ENCODE measurements around the gene CDCP1.

Gene CDCP1

DNA sequence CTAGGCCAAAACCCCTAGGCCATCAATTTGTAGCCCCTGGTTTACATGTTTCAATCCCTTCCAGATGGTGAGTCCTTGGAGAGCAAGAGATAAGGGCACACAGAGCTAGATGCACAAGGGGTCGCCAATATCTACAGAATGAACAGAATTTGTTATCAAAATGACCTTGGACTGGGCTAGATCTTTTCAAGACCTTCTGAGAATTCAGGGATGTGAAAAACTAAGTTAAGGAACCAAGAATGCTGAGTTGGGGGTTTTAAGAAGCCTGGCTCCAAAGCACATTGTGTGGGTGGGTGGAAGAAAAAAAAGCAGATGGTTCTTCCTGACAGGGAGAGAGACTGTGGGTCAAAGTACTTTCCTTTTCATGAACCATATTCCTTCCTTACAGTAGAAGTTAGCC, 10.2 kb downstream of the CDCP1 start:
- peaks cover 1% of the 10 kb centered on the region for H3K4me1 Mint-ChIP-seq
- no peaks in the 10 kb centered on the region for H3K36me3 Mint-ChIP-seq (ENCODE audit: low read depth)
- H3K27me3 Mint-ChIP-seq = peaks cover 17% of the 10 kb centered on the region
- no peak overlapping the region for H3K4me3 Mint-ChIP-seq
- DNase-seq = no peak
- ATAC-seq = no peak
- no peaks in the 10 kb centered on the region for H3K9me3 Mint-ChIP-seq
- H3K27ac Mint-ChIP-seq = no peak overlapping the region

DNA sequence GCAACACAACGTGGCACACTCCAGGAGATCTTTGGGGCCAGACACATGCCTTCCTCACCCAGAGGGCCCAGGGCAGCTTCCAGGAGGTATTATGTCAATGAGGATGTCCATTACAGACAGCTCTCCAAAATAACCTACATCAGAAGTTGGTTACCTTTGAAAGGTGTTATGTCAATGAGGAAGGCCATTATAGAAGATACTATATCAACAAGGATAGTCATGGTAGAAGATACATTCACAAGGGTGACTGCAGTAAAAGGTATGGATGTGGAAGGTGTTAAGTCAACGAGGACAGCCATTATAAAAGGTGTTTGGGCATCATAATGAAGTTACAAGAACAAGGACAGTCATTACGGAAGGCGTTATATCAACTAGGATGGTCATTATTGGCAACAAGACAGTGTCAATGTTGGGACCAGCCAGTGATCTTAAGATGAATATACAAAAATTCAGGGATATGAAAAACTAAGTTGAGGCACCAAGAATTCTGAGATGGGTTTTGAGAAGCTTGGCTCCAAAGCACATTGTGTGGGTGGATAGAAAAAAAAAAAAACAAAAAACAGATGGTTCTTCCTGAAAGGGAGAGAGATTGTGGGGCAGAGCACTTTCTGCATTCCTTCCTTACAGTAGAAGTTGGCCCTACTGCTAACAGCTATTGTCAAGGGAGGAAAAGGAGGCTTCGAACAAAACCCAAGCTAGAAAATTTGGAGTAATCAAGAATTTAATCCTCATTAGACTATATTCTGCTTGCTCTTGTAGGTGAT, 11.2 kb downstream of the CDCP1 start:
- H3K4me1 Mint-ChIP-seq = peaks cover 1% of the 10 kb centered on the region
- no peaks in the 10 kb centered on the region for H3K9me3 Mint-ChIP-seq
- DNase-seq (no peak), ATAC-seq (no peak)
- H3K27ac Mint-ChIP-seq = no peak overlapping the region
- H3K36me3 Mint-ChIP-seq (ENCODE audit: low read depth) = no peaks in the 10 kb centered on the region
- H3K4me3 Mint-ChIP-seq = no peak overlapping the region
- H3K27me3 Mint-ChIP-seq = peaks cover 14% of the 10 kb centered on the region

DNA sequence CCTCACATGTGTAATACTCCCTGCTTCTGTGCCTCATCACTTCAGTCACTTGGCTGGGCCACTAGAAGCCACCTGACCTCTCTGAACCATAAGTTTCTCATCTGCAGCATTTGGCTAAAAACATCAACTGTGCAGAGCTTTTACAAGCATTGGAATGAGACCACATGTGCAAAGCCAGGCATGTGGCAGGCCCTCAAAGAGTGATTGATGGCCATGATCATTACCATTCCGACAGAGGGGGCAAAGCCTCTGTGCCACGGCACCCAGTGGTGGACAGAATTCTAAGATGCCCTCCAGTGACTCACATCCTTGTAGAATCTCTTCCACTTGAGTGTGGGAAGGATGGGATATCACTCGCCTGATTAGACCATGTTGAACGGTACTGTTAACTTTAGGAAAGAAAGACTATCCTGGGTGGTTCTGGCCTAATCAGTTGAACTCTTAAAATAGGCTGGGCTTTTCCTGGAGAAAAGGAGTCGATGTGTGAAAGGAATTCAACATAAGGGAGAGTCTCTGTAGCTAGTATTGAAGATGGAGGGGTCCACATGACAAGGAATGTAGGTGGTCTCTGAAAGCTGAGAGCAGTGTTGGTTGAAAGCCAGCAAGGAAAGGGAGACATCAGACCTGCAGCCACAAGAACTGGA, 13.5 kb downstream of the CDCP1 start:
- no peak for ATAC-seq
- H3K36me3 Mint-ChIP-seq (ENCODE audit: low read depth) = no peaks in the 10 kb centered on the region
- no peak overlapping the region for H3K4me3 Mint-ChIP-seq
- H3K9me3 Mint-ChIP-seq = no peaks in the 10 kb centered on the region
- H3K27me3 Mint-ChIP-seq = peaks cover 9% of the 10 kb centered on the region
- DNase-seq = no peak
- H3K27ac Mint-ChIP-seq = no peak overlapping the region
- H3K4me1 Mint-ChIP-seq = peaks cover 1% of the 10 kb centered on the region

DNA sequence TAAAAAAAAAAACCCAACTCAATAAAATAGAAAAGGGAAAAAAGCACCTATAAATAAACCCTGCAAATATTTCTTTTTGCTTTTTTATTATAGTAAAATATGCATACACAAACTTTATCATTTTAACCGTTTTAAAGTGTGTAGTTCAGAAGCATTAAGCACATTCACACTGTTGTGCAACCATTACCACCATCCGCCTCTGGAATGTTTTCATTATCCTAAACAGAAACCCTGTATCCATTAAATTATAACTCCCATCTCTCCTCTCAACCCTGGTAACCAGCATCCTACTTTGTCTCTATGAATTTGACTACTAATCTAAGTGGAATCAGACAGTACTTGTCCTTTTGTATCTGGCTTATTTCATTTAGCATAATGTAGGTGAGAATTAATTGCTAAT, 15.0 kb downstream of the CDCP1 start:
- Mint-ChIP-seq H3K27me3 (peaks cover 7% of the 10 kb centered on the region), H3K4me1 (peaks cover 1% of the 10 kb centered on the region), H3K4me3 (no peak overlapping the region), H3K27ac (no peak overlapping the region), H3K36me3 (ENCODE audit: low read depth) (no peaks in the 10 kb centered on the region), H3K9me3 (no peaks in the 10 kb centered on the region)
- no peak for ATAC-seq
- DNase-seq = no peak

DNA sequence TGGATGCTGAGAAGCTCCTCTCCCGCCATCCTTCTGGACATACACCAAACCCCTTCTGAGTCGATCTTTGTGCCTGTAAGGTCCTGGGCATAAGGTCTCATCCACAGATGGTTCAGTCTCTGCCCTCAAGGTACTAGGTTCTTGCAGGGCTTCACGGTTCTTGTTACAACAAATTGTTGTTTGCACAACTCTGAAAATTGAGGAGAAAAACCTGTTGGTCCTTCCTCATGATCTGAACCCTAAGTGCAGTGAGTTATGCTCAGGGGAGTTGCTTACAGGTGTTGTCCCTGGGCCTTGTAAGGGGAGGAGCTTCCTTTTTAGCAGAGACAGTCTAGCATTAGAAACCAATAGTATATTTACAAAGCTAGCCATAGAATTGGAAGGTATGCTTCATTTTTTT, 15.7 kb downstream of the CDCP1 start:
- Mint-ChIP-seq H3K9me3 (no peaks in the 10 kb centered on the region), H3K4me1 (no peaks in the 10 kb centered on the region), H3K27ac (no peak overlapping the region), H3K4me3 (no peak overlapping the region), H3K36me3 (ENCODE audit: low read depth) (no peaks in the 10 kb centered on the region), H3K27me3 (peaks cover 7% of the 10 kb centered on the region)
- ATAC-seq (no peak), DNase-seq (no peak)

DNA sequence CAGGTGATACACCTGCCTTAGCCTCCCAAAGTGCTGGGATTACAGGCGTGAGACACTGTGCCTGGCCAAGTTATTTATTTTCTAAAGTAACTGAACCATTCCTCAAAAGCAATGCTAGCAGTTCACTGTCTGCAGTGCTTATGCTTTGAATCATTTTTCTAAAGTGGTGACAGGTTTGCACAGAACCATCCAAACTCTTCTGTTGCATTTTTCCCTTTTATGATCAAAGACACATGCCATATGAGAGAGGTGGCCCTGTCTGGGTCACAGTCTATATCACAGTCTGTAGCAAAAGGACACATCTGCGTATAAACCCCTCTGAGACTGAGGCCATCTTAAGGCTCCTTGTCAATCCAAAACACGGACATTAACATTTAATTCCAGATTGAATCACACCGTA, 17.2 kb downstream of the CDCP1 start:
- Mint-ChIP-seq H3K4me3 (no peak overlapping the region), H3K27ac (no peak overlapping the region), H3K4me1 (peaks cover 4% of the 10 kb centered on the region), H3K27me3 (peaks cover 10% of the 10 kb centered on the region), H3K9me3 (no peaks in the 10 kb centered on the region), H3K36me3 (ENCODE audit: low read depth) (no peaks in the 10 kb centered on the region)
- DNase-seq (no peak), ATAC-seq (no peak)

DNA sequence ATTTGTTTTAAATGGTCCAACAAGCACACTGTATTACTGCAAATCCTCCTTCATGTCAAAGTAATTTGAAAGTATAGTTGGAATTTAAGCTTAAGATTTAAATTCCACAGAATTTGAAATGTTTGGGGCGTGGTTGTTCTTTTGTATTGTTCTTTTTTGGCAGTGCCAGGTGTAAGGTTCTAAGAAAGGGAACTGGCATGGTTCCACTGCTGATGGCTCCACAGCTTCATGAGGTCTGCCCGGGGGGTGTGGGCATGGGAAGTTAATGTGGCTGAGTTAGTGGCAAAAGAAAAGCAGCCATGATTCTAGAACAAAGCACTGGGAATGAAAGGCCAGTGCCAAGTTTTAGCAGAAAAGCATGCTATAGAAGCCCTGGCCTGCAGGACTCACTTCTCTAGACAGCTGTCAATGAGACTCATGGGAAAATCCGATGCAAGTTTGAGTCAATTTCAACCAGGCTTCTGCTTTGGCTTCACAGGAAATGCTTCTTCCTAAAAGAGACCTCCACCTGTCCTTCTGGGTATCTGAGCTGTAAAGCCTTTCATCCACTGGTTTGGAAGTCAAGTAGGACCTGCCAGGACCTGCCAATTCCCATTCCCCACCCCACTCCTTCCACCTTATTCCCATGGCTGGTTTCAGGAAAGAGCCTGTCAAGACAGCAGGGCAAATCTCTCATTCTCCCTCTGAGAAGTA, 18.9 kb downstream of the CDCP1 start:
- Mint-ChIP-seq H3K27me3 (peaks cover 12% of the 10 kb centered on the region), H3K4me3 (no peak overlapping the region), H3K36me3 (ENCODE audit: low read depth) (no peaks in the 10 kb centered on the region), H3K27ac (no peak overlapping the region), H3K9me3 (no peaks in the 10 kb centered on the region), H3K4me1 (peaks cover 16% of the 10 kb centered on the region)
- no peak for DNase-seq
- ATAC-seq = no peak

DNA sequence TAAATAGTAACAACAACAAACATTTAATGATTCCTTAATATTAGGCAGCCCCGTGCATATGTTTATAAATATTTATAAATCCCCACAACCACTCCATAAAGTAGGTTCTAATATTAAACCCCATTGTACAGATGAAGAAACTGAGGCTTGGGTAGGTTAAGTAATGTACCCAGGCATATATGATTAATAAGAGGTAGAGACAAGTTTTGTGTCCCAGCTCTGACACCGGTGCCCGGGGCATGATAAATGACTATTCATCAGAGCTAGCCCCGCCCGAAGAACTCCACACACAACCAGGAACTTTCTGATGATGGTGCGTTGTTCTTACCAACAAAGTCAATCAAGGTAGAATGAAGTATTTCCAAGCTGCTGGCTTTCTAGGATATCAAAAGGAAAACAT, 19.4 kb downstream of the CDCP1 start:
- peaks cover 12% of the 10 kb centered on the region for H3K27me3 Mint-ChIP-seq
- no peak overlapping the region for H3K27ac Mint-ChIP-seq
- no peak for DNase-seq
- no peaks in the 10 kb centered on the region for H3K9me3 Mint-ChIP-seq
- no peak for ATAC-seq
- no peaks in the 10 kb centered on the region for H3K36me3 Mint-ChIP-seq (ENCODE audit: low read depth)
- H3K4me3 Mint-ChIP-seq = no peak overlapping the region
- peaks cover 16% of the 10 kb centered on the region for H3K4me1 Mint-ChIP-seq

DNA sequence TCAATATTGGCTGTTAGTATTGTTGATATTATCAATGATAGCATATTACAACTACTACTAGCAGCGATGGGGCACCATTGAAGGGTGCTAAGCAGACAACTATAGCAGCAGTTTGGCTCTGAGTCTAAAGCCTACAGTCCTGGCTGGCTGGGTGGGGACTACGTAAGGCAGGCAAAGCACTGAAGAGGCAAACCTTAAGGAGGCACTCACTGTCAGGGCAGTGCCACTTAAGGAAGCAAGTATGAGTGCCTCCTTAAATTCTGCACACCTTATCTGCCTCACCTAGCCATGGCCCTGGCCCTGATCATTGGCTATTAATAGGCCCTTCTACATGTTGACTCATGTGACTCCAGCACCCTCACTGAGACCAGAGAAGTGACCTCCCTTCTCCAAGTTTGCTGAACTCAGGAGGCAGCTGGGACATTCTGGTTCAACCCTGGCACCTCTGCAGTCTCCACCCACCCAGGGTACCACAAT, 20.6 kb downstream of the CDCP1 start:
- no peak for ATAC-seq
- Mint-ChIP-seq H3K36me3 (ENCODE audit: low read depth) (no peaks in the 10 kb centered on the region), H3K27ac (no peak overlapping the region), H3K4me1 (peaks cover 16% of the 10 kb centered on the region), H3K4me3 (no peak overlapping the region), H3K9me3 (no peaks in the 10 kb centered on the region), H3K27me3 (peaks cover 10% of the 10 kb centered on the region)
- no peak for DNase-seq

DNA sequence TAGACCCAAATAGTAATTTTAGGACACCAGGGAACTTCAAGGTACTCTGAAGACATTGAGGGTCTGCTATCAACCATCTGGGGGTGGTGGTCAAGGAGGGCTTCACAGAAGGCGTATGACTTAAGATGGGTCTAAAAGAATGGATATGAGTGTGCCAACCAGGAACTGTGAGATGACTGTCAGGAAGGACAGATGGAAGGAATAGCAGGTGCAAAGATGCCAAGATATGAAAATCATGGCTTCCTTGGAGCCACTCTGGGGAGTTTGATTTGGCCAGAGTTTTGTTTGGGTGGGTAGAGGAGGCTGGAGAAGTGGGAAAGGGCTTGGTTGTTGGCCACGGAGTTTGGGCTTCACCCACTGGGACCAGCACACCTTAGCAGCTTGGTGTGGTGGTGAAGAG, 21.2 kb downstream of the CDCP1 start:
- peaks cover 18% of the 10 kb centered on the region for H3K4me1 Mint-ChIP-seq
- H3K4me3 Mint-ChIP-seq = no peak overlapping the region
- H3K27me3 Mint-ChIP-seq = peaks cover 11% of the 10 kb centered on the region
- H3K36me3 Mint-ChIP-seq (ENCODE audit: low read depth) = no peaks in the 10 kb centered on the region
- DNase-seq (no peak), ATAC-seq (no peak)
- no peak overlapping the region for H3K27ac Mint-ChIP-seq
- H3K9me3 Mint-ChIP-seq = no peaks in the 10 kb centered on the region

DNA sequence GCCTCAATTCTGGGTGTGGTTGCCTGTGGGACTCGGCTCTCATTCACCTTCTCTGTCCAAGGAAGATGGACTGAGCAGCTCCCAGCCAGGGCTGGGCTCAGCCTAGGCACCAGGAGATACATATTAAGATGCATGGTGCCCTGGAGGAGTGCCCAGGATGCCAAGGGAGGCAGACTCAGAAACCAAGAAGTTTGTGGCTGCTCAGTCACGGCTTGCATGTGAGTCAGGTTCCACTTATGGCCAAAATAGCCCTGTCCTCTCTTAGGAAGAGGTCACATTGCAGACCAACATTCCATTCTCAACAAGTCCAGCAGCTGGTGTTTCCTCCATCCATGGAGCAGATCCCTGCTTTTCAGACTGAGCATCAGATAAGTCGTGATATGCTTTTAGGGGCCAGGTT, 21.8 kb downstream of the CDCP1 start:
- no peak for ATAC-seq
- peaks cover 24% of the 10 kb centered on the region for H3K4me1 Mint-ChIP-seq

DNA sequence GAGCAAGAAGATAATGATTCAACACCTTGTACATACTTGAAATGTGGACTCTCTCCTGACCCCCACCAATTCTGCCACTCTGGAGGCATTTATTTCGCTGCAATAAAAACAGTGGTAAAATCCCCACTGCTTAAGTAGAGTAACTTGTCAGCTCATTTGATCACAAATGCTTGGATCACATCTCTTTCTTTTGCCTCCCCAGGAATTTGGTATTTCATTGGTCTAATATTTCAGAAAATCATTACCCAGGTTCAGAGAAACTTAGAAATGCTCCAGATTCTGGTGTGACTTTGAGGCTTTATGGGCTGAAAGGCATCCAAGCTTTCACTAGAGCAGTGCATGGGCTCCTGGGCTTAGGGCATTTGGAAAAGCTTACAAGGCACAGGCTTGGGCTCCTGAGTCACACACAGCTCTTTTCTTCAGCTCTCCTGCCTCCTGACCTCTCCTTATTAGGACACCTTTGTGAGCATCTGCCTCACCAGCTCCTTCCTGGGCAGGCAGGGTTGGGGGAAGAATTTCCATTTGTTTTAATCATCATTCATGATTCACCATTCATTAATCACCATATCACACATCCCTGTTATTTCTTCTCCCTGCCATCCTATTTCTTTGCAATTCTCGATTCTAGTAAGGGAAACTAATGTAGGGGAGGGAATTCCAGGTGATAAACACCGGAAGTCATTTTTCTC, 22.5 kb downstream of the CDCP1 start:
- Mint-ChIP-seq H3K9me3 (no peaks in the 10 kb centered on the region), H3K4me1 (peaks cover 30% of the 10 kb centered on the region), H3K27me3 (peaks cover 15% of the 10 kb centered on the region), H3K4me3 (no peak overlapping the region), H3K36me3 (ENCODE audit: low read depth) (no peaks in the 10 kb centered on the region), H3K27ac (peak overlapping the region; percentile 22)
- peak; percentile 87 for ATAC-seq
- DNase-seq = no peak

More for the DNA sequence above, 21.8 kb downstream of the CDCP1 start:
- Mint-ChIP-seq H3K27me3 (peaks cover 15% of the 10 kb centered on the region), H3K4me3 (no peak overlapping the region), H3K36me3 (ENCODE audit: low read depth) (no peaks in the 10 kb centered on the region), H3K9me3 (no peaks in the 10 kb centered on the region), H3K27ac (no peak overlapping the region)
- no peak for DNase-seq

DNA sequence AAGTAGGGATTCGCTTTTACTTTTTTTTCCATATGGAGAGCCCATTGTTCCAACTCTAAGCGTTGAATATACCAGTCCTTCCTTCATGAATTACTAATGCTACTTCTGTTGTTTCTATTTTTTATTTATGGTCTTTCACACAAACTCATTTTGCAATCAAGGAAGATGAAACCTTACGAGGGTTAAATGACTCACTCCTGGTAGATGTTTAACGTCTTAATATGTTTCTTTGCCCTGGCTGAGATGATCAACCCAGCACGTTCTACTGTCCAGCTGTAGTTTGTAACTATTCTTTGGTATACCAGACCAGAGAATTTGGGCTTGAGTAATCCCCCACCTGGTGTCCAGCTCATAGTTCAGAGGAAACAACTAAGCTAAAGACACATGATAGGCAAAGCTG, 23.1 kb downstream of the CDCP1 start:
- Mint-ChIP-seq H3K4me1 (peaks cover 36% of the 10 kb centered on the region), H3K36me3 (ENCODE audit: low read depth) (no peaks in the 10 kb centered on the region), H3K27me3 (peaks cover 15% of the 10 kb centered on the region), H3K9me3 (no peaks in the 10 kb centered on the region), H3K27ac (peak overlapping the region; percentile 11), H3K4me3 (no peak overlapping the region)
- no peak for ATAC-seq
- no peak for DNase-seq

DNA sequence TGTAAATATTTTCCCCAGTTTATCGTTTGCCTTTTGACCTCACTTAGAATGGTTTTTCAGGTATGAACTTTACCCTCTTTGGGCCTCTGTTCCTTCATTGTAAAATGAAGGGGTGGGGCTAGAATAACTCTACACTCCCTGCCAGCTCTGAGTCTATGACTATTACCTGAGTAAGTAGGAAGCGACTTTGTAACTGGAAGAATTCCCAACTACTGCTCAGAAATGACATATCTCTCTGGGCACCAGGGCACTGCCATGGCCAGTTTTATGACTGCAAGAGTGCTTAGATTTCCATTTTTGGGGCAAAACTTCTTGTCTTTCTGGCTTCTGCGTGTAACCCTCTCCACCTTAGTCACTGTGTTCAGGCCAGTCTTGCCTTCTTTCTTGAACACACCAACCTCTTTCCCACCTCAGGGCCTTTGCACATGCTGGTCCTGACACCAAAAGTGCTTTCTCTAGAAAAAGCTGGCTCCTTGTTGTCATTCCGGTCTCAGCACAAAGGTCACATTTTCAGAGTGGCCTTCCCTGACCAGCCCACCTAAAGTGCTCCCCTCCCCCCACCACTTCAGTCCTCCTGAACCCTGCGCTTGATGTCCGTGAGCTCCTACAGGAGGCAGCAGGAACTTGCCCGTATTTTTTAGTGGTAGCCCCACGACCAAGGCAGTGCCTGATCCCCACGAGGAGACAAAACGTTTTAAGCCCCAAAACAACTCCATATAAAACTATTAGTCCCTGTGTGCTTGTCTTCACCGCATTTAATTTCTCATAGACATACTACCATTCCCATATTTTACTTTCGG, 25.6 kb downstream of the CDCP1 start:
- no peaks in the 10 kb centered on the region for H3K9me3 Mint-ChIP-seq
- peaks cover 51% of the 10 kb centered on the region for H3K4me1 Mint-ChIP-seq
- peaks cover 18% of the 10 kb centered on the region for H3K27me3 Mint-ChIP-seq
- H3K4me3 Mint-ChIP-seq = no peak overlapping the region
- no peaks in the 10 kb centered on the region for H3K36me3 Mint-ChIP-seq (ENCODE audit: low read depth)
- DNase-seq (no peak), ATAC-seq (no peak)
- no peak overlapping the region for H3K27ac Mint-ChIP-seq

Measured in activated naive CD8-positive, alpha-beta T cell treated with anti-CD3 and anti-CD28 coated beads, Interleukin-2, amount 50 U/mL, for 24 hours (primary cell).